Keratinocyte (primary cell): ENCODE data around the gene KMT5B. TPM values are rescaled to one million over a fixed set of nuclear protein-coding genes. Genes with fewer than 3 reads are reported as not detected.

Experiments
- DNase-seq: peaks from one replicate; pipeline ENCODE4 v3.0.0-alpha.2; 2011; ENCODE audit warnings: low read depth, missing footprints, low spot score
- FAIRE-seq: peaks from 2 replicates; lab custom pipeline; 2011; peaks lifted over from hg19 to GRCh38; lab: Jason Lieb, UNC
- H2AFZ ChIP-seq: 2 replicates; pipeline ENCODE4 v1.6.0; 2012; ENCODE audit warnings: low read length, control low read depth, inconsistent platforms; ENCODE audit not compliant: control insufficient read depth
- H3K27ac ChIP-seq: 2 replicates; pipeline ENCODE4 v1.5.1; 2011; ENCODE audit warnings: low read length; ENCODE audit not compliant: control insufficient read depth, insufficient read depth
- H3K27me3 ChIP-seq: 3 replicates; pipeline ENCODE4 v1.6.0; 2011; ENCODE audit warnings: low read length; ENCODE audit not compliant: control insufficient read depth, insufficient read depth; ENCODE audit errors: extremely low read depth
- H3K36me3 ChIP-seq, 2 experiments: 2 replicates in 1 of 2; 3 replicates in 1 of 2; pipeline ENCODE4 v1.5.1; 2011; ENCODE audit warnings: low read length in 2 of 2, mild to moderate bottlenecking in 1 of 2; ENCODE audit not compliant: control insufficient read depth in 2 of 2, insufficient read depth in 2 of 2; ENCODE audit errors: extremely low read depth in 1 of 2
- H3K4me1 ChIP-seq: 3 replicates; pipeline ENCODE4 v1.5.1; 2011; ENCODE audit warnings: low read length; ENCODE audit not compliant: control insufficient read depth, insufficient read depth; ENCODE audit errors: extremely low read depth
- H3K4me2 ChIP-seq: 3 replicates; pipeline ENCODE4 v1.6.0; 2011; ENCODE audit warnings: low read depth, low read length; ENCODE audit not compliant: control insufficient read depth, insufficient read depth; ENCODE audit errors: extremely low read depth
- H3K4me3 ChIP-seq, 3 experiments: fragments of 200-600 bp in 1 of 3; sonication (generic) in 1 of 3; 2 replicates in 2 of 3; 3 replicates in 1 of 3; pipeline ENCODE4 v1.5.1; 2011 to 2016; ENCODE audit warnings: low read length in 3 of 3, mild to moderate bottlenecking in 3 of 3, control low read depth in 2 of 3, inconsistent platforms in 1 of 3, low read depth in 1 of 3, mixed read lengths in 1 of 3, mixed run types in 1 of 3, moderate library complexity in 1 of 3; ENCODE audit not compliant: control insufficient read depth in 2 of 3, insufficient read depth in 2 of 3; ENCODE audit errors: extremely low read depth in 1 of 3
- H3K79me2 ChIP-seq: 2 replicates; pipeline ENCODE4 v1.6.0; 2012; ENCODE audit warnings: low read length; ENCODE audit not compliant: control insufficient read depth, insufficient read depth
- H3K9ac ChIP-seq: 3 replicates; pipeline ENCODE4 v1.6.0; 2011; ENCODE audit warnings: low read length; ENCODE audit not compliant: control insufficient read depth, insufficient read depth; ENCODE audit errors: extremely low read depth
- H3K9me1 ChIP-seq: 3 replicates; pipeline ENCODE4 v1.6.0; 2011; ENCODE audit warnings: low read length; ENCODE audit not compliant: control insufficient read depth, insufficient read depth; ENCODE audit errors: extremely low read depth
- H3K9me3 ChIP-seq: 2 replicates; pipeline ENCODE4 v1.5.1; 2012; ENCODE audit warnings: low read depth, low read length; ENCODE audit not compliant: control insufficient read depth
- H4K20me1 ChIP-seq: 3 replicates; pipeline ENCODE4 v1.6.0; 2011; ENCODE audit warnings: low read length; ENCODE audit not compliant: control insufficient read depth, insufficient read depth; ENCODE audit errors: extremely low read depth
- EZH2 ChIP-seq: IDR thresholded peaks from one replicate; pipeline ENCODE4 v1.6.1; 2012; ENCODE audit warnings: inconsistent platforms, mild to moderate bottlenecking, low read length, moderate library complexity
- dilution Hi-C: fragments of 300-500 bp; cut with MboI; formaldehyde crosslinking; loops from one replicate; pipeline ENCODE4 v1.7.0; 2020; ENCODE audit warnings: low sequenced_read_pairs; ENCODE audit not compliant: extremely low pct_ligation_motif_present
- polyA plus RNA-seq, 5 experiments: library from polyadenylated mRNA; depleted of rRNA in 3 of 5; stranded (reverse) in 3 of 5; stranded (forward) in 1 of 5; unstranded in 1 of 5; fragments of >200 nt; gene quantifications; 1 replicate in 1 of 5; 2 replicates in 3 of 5; 3 replicates in 1 of 5; pipeline versions ENCODE4 v1.2.1 to v1.2.3, GENCODE V29; 2011 to 2012; ENCODE audit warnings: missing spikeins in 2 of 5, low read depth in 1 of 5, low replicate concordance in 1 of 5
- TF ChIP-seq, protein P1 (sequence below), 3 experiments: IDR thresholded peaks in 1 of 3; conservative IDR thresholded peaks in 1 of 3; optimal IDR thresholded peaks in 1 of 3; 2 replicates in 2 of 3; 3 replicates in 1 of 3; pipeline versions ENCODE3 to v1.5.1; 2011; ENCODE audit warnings: low read length in 3 of 3, mild to moderate bottlenecking in 3 of 3, moderate library complexity in 2 of 3, control low read depth in 1 of 3, inconsistent platforms in 1 of 3; ENCODE audit not compliant: insufficient read depth in 2 of 3; ENCODE audit errors: extremely low read depth in 1 of 3

The KMT5B gene
- polyA plus RNA-seq, 1 donor (not counting 4 experiments of a cell fraction or from before 2014, with no cell fraction given) = 17.2 TPM

DNA sequence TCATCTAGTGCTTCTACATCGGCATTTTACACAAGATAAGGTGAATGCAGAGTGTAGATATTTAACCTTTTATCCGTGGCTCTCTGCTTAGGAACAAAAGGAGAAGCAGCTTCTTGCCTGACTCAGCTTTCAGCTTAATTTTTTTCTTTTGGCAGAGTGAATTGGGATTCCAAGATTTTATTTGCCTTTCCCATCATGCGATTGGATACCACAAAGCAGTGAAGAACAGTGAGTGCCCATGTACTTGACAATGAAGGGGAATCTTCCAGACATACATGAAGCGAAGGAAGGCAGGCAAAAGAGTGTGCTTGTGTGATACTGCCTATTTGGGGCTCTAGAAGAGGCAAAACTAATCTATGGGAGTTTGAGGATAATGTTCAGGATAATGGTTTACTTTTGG lies 74.9 kb downstream of the KMT5B start:
- FAIRE-seq = no peak

GRCh38 chr11:68137833-68138232 lies 75.3 kb downstream of the KMT5B start:
- no peaks in the 10 kb centered on the region for H3K4me1 ChIP-seq
- dilution Hi-C loops = no loop called here
- DNase-seq = no peak
- H3K4me2 ChIP-seq = no peak overlapping the region
- TF ChIP-seq, protein P1, sequence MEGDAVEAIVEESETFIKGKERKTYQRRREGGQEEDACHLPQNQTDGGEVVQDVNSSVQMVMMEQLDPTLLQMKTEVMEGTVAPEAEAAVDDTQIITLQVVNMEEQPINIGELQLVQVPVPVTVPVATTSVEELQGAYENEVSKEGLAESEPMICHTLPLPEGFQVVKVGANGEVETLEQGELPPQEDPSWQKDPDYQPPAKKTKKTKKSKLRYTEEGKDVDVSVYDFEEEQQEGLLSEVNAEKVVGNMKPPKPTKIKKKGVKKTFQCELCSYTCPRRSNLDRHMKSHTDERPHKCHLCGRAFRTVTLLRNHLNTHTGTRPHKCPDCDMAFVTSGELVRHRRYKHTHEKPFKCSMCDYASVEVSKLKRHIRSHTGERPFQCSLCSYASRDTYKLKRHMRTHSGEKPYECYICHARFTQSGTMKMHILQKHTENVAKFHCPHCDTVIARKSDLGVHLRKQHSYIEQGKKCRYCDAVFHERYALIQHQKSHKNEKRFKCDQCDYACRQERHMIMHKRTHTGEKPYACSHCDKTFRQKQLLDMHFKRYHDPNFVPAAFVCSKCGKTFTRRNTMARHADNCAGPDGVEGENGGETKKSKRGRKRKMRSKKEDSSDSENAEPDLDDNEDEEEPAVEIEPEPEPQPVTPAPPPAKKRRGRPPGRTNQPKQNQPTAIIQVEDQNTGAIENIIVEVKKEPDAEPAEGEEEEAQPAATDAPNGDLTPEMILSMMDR (optimal IDR thresholded peaks at IDR 0.05 in 1 of 3, IDR thresholded peaks at IDR 0.05 in 1 of 3, conservative IDR thresholded peaks at IDR 0.05 in 1 of 3; ENCODE audit: extremely low read depth in 1 of 3, insufficient read depth in 2 of 3, low read length in 3 of 3) = no peak
- H3K27ac ChIP-seq = no peak overlapping the region
- no peaks in the 10 kb centered on the region for H4K20me1 ChIP-seq
- no peak overlapping the region for H3K9ac ChIP-seq
- no peaks in the 10 kb centered on the region for H3K79me2 ChIP-seq
- no peaks in the 10 kb centered on the region for H3K36me3 ChIP-seq
- FAIRE-seq = no peak
- no peaks in the 10 kb centered on the region for H3K9me3 ChIP-seq
- H3K4me3 ChIP-seq = no peak overlapping the region
- peaks cover 4% of the 10 kb centered on the region for H3K27me3 ChIP-seq
- no peaks in the 10 kb centered on the region for H3K9me1 ChIP-seq
- H2AFZ ChIP-seq = no peak overlapping the region

More for the DNA sequence above, 74.9 kb downstream of the KMT5B start:
- H3K4me1 ChIP-seq = no peaks in the 10 kb centered on the region
- no peaks in the 10 kb centered on the region for H3K36me3 ChIP-seq
- no peak overlapping the region for H3K9ac ChIP-seq
- no peak for DNase-seq
- no peak overlapping the region for H3K27ac ChIP-seq
- H3K9me1 ChIP-seq = no peaks in the 10 kb centered on the region
- H3K79me2 ChIP-seq = no peaks in the 10 kb centered on the region
- H3K27me3 ChIP-seq = peaks cover 4% of the 10 kb centered on the region
- H2AFZ ChIP-seq = no peak overlapping the region
- H4K20me1 ChIP-seq = no peaks in the 10 kb centered on the region
- TF ChIP-seq EZH2 = no peak
- TF ChIP-seq, protein P1 (optimal IDR thresholded peaks at IDR 0.05 in 1 of 3, IDR thresholded peaks at IDR 0.05 in 1 of 3, conservative IDR thresholded peaks at IDR 0.05 in 1 of 3; ENCODE audit: extremely low read depth in 1 of 3, insufficient read depth in 2 of 3, low read length in 3 of 3) = no peak
- dilution Hi-C loops = no loop called here
- H3K9me3 ChIP-seq = no peaks in the 10 kb centered on the region
- no peak overlapping the region for H3K4me2 ChIP-seq
- no peak overlapping the region for H3K4me3 ChIP-seq
